Nephron progenitor cell (in vitro differentiated cells): Measurements from ENCODE around the gene MAPKAP1.

Experiments
- DNase-seq: peaks from one replicate; pipeline ENCODE4 v3.0.0; 2021
- H3K27ac Mint-ChIP-seq: 2 replicates; pipeline ENCODE4 v1.8.0; 2021; ENCODE audit warnings: mild to moderate bottlenecking, moderate library complexity, mixed read lengths
- H3K27me3 Mint-ChIP-seq: 2 replicates; pipeline ENCODE4 v1.8.0; 2021; ENCODE audit warnings: mild to moderate bottlenecking, low read depth, mixed read lengths; ENCODE audit not compliant: poor library complexity
- H3K36me3 Mint-ChIP-seq: 2 replicates; pipeline ENCODE4 v1.8.0; 2021; ENCODE audit warnings: low read depth, mixed read lengths
- H3K4me1 Mint-ChIP-seq: 2 replicates; pipeline ENCODE4 v1.8.0; 2021; ENCODE audit warnings: mixed read lengths
- H3K4me3 Mint-ChIP-seq: 2 replicates; pipeline ENCODE4 v1.8.0; 2021; ENCODE audit warnings: mild to moderate bottlenecking, moderate library complexity, mixed read lengths
- H3K9me3 Mint-ChIP-seq: 2 replicates; pipeline ENCODE4 v1.8.0; 2021; ENCODE audit warnings: mild to moderate bottlenecking, moderate library complexity, mixed read lengths
- CTCF ChIP-seq: fragments of 200-600 bp; sonication (generic); IDR thresholded peaks from 2 replicates; pipeline ENCODE4 v1.5.0; 2021; ENCODE audit warnings: antibody characterized with exemption

MAPKAP1 gene

DNA sequence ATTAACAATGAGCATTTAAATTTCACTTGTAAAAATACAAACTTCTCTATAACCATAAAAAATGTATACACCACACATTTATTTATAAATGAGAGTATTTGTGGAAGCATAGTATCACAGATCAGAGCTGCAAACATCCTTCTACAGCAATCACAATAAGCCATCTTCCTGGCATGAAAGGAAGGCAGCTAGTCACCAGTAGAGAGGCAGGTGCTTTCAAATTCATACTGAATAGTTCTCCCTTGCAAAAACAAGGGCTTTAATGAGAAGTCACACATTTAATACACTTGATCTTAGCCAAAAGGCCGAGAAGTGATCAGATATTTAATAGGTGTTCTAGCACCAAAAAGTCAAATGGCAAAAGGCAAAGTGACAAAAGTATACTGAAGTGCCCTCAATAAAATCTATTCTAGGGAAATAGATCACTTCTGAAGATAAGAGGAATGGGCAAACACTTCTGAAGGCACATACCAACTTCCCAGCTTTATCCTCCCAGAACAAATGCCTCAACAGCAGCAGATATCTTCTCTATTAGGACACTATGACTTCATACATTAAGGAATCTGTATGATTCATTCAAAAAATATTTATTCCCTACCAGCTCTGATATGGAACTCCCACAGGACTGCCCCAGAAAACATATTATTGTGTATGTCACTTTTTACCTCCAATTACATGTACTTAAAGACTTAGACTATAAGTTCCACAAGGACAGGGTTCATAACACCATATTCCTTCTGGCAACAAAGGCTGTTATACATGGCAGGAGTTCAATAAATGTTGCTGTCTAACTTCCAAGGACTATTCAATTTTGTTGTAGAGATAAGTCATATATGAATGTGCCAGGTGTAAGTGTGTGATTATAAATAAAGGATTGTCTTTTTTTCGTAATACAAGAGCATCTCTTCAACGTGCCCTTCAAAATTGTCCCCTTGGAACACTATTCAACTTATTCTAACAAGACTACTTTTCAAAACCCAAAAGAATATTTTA is 31.7 kb downstream of the MAPKAP1 start:
- H3K4me3 Mint-ChIP-seq = no peak overlapping the region
- no peak overlapping the region for H3K27ac Mint-ChIP-seq
- no peak for TF ChIP-seq CTCF
- DNase-seq = no peak
- H3K9me3 Mint-ChIP-seq = no peaks in the 10 kb centered on the region
- H3K27me3 Mint-ChIP-seq = no peaks in the 10 kb centered on the region
- H3K36me3 Mint-ChIP-seq = peaks cover 13% of the 10 kb centered on the region
- peaks cover 19% of the 10 kb centered on the region for H3K4me1 Mint-ChIP-seq

- H3K27ac Mint-ChIP-seq = peak overlapping the region; percentile 10
- H3K4me1 Mint-ChIP-seq = peaks cover 12% of the 10 kb centered on the region
- no peak for TF ChIP-seq CTCF
- no peak for DNase-seq
- H3K9me3 Mint-ChIP-seq = no peaks in the 10 kb centered on the region
- H3K27me3 Mint-ChIP-seq = no peaks in the 10 kb centered on the region
- H3K4me3 Mint-ChIP-seq = no peak overlapping the region
- H3K36me3 Mint-ChIP-seq = peaks cover 13% of the 10 kb centered on the region
These were observed 34.1 kb downstream of the MAPKAP1 start for GRCh38 chr9:125672876-125673275.

- no peak for DNase-seq
- H3K4me1 Mint-ChIP-seq = no peaks in the 10 kb centered on the region
- H3K27ac Mint-ChIP-seq = peak overlapping the region; percentile 34
- peaks cover 5% of the 10 kb centered on the region for H3K27me3 Mint-ChIP-seq
- TF ChIP-seq CTCF = no peak
- peaks cover 31% of the 10 kb centered on the region for H3K36me3 Mint-ChIP-seq
- H3K9me3 Mint-ChIP-seq = no peaks in the 10 kb centered on the region
- H3K4me3 Mint-ChIP-seq = no peak overlapping the region
These were observed 43.9 kb downstream of the MAPKAP1 start for GRCh38 chr9:125663127-125663526.

GRCh38 chr9:125660557-125660956 is 46.5 kb downstream of the MAPKAP1 start:
- Mint-ChIP-seq H3K4me3 (no peak overlapping the region), H3K27me3 (no peaks in the 10 kb centered on the region), H3K9me3 (no peaks in the 10 kb centered on the region), H3K27ac (no peak overlapping the region), H3K4me1 (peaks cover 20% of the 10 kb centered on the region), H3K36me3 (peaks cover 21% of the 10 kb centered on the region)
- no peak for DNase-seq
- TF ChIP-seq CTCF = no peak

DNA sequence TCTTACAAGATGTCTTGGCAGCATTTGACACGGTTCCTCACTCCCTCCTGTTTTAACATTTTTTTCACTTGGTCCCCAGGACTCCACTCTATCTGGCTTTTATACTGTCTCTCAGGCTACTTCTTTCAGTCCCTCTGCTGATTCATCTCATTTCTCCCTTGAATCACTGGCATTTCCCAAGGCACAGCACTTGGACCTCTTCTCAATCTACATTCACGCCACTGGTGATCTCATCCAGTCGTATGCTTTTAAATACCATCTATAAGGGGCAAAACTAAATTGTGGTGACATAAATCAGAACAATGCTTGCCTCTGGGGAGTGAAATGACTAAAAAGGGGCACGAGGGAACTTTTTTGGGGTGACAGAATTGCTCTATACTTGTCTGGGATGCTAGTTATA is 47.1 kb downstream of the MAPKAP1 start:
- Mint-ChIP-seq H3K36me3 (peaks cover 17% of the 10 kb centered on the region), H3K27me3 (no peaks in the 10 kb centered on the region), H3K9me3 (no peaks in the 10 kb centered on the region), H3K27ac (no peak overlapping the region), H3K4me1 (peaks cover 20% of the 10 kb centered on the region), H3K4me3 (no peak overlapping the region)
- no peak for DNase-seq
- no peak for TF ChIP-seq CTCF
